SH-SY5Y (cell line): ENCODE data around the gene DAGLA.

Experiments used
- GATA2 ChIP-seq: IDR thresholded peaks from 2 replicates; pipeline ENCODE4 v1.6.1; 2011; ENCODE audit warnings: mild to moderate bottlenecking, low read depth, low read length
- GATA3 ChIP-seq: IDR thresholded peaks from 2 replicates; pipeline ENCODE4 v1.6.1; 2011; ENCODE audit warnings: low read depth, mild to moderate bottlenecking, low read length, moderate library complexity

DNA sequence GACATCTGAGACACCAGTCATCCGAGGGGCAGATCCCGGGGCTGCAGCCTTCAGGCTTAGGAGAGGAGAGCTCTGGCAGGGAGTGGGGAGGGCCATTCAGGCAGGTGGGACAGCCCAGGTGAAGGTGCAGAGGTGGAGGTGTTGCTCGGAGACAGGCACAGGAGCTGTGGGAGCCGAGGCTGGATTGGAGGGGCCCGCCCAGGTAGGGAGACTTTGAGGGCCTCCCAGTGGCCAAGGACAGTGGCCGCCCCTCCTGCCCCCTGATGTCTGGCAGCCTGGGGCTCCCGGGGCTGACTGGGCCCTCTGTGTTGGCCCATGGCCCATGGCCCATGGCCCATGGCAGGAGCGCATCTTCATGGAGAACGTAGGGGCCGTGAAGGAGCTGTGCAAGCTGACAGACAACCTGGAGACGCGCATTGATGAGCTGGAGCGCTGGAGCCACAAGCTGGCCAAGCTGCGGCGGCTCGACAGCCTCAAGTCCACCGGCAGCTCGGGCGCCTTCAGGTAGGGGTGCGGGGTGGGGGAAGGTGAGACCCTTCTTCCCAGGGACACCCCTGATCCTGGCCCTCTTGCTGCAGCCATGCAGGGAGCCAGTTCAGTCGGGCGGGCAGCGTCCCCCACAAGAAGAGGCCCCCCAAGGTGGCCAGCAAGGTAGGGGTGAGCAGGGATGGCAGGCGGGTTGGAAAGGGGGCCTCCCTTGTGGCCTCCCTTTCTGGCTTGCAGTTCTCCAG lies 98.9 kb downstream of the DAGLA start:
- no peak for TF ChIP-seq GATA2
- no peak for TF ChIP-seq GATA3
